SK-N-SH (cell line): ENCODE measurements around the gene EHBP1L1. TPM values are rescaled to one million over a fixed set of nuclear protein-coding genes. Genes with fewer than 3 reads are reported as not detected.

ENCODE experiments used
- CTCF ChIA-PET: fragments of 300-600, 350-600 bp; formaldehyde crosslinking; extraction: SDS; loops from one replicate; lab custom pipeline; 2021; lab: Yijun Ruan, JAX
- POLR2A ChIA-PET: fragments of 350-600 bp; sonication (Branson Sonifier 250); formaldehyde crosslinking; extraction: SDS; loops from one replicate; lab custom pipeline; 2020; ENCODE audit warnings: antibody characterized with exemption, inconsistent platforms; lab: Yijun Ruan, JAX
- DNase-seq: peaks from one replicate; pipeline ENCODE4 v3.0.0; 2012
- H2AFZ ChIP-seq: fragments of 200-600 bp; sonication (generic); 2 replicates; pipeline ENCODE4 v1.8.1; 2016; ENCODE audit warnings: antibody characterized with exemption, mild to moderate bottlenecking, low read depth
- H3F3A ChIP-seq: fragments of 200-600 bp; sonication (generic); replicated peaks from 2 replicates; pipeline ENCODE3; 2016; ENCODE audit warnings: antibody characterized with exemption, mild to moderate bottlenecking; ENCODE audit not compliant: insufficient read depth
- H3K27ac ChIP-seq, 2 experiments: fragments of 200-500 bp in 1 of 2; fragments of 200-600 bp in 1 of 2; sonication (Bioruptor generic) in 1 of 2; sonication (generic), shearing (Covaris generic) in 1 of 2; 2 replicates each; pipeline versions ENCODE4 v1.5.1 to v1.6.1; 2014 to 2016; ENCODE audit warnings: low read depth in 2 of 2, inconsistent platforms in 1 of 2, low read length in 1 of 2, mild to moderate bottlenecking in 1 of 2, mixed read lengths in 1 of 2
- H3K27me3 ChIP-seq: fragments of 200-600 bp; sonication (generic), shearing (Covaris generic); 2 replicates; pipeline ENCODE4 v1.6.1; 2016; ENCODE audit warnings: mixed run types; ENCODE audit not compliant: insufficient read depth
- H3K36me3 ChIP-seq, 2 experiments: fragments of 200-500 bp in 1 of 2; fragments of 200-600 bp in 1 of 2; sonication (Bioruptor generic) in 1 of 2; sonication (generic) in 1 of 2; replicated peaks in 1 of 2; 2 replicates each; pipeline versions ENCODE3 to v1.5.1; 2014 to 2016; ENCODE audit warnings: low read length in 1 of 2, mild to moderate bottlenecking in 1 of 2; ENCODE audit not compliant: insufficient read depth in 2 of 2, control insufficient read depth in 1 of 2
- H3K4me1 ChIP-seq, 2 experiments: fragments of 200-500 bp in 1 of 2; fragments of 200-600 bp in 1 of 2; sonication (Bioruptor generic) in 1 of 2; sonication (generic), shearing (Covaris generic) in 1 of 2; 2 replicates each; pipeline versions ENCODE4 v1.5.1 to v1.6.1; 2014 to 2016; ENCODE audit warnings: low read depth in 1 of 2, low read length in 1 of 2, mixed run types in 1 of 2; ENCODE audit not compliant: insufficient read depth in 2 of 2, control insufficient read depth in 1 of 2
- H3K4me2 ChIP-seq: fragments of 200-600 bp; sonication (generic), shearing (Covaris generic); 2 replicates; pipeline ENCODE4 v1.6.1; 2017; ENCODE audit warnings: mixed run types
- H3K4me3 ChIP-seq, 2 experiments: fragments of 200-500 bp in 1 of 2; fragments of 200-600 bp in 1 of 2; sonication (Bioruptor generic) in 1 of 2; sonication (generic), shearing (Covaris generic) in 1 of 2; 2 replicates each; pipeline versions ENCODE4 v1.5.1 to v1.8.1; 2014 to 2016; ENCODE audit warnings: low read depth in 2 of 2, inconsistent platforms in 1 of 2, low read length in 1 of 2, mild to moderate bottlenecking in 1 of 2, mixed read lengths in 1 of 2, moderate library complexity in 1 of 2
- H3K79me2 ChIP-seq: fragments of 200-600 bp; sonication (generic); 2 replicates; pipeline ENCODE4 v1.8.1; 2017; ENCODE audit warnings: mild to moderate bottlenecking; ENCODE audit not compliant: insufficient read depth
- H3K9ac ChIP-seq: fragments of 200-600 bp; sonication (generic); 2 replicates; pipeline ENCODE4 v1.6.1; 2017; ENCODE audit warnings: mixed run types
- H3K9me2 ChIP-seq: fragments of 200-600 bp; sonication (generic); 2 replicates; pipeline ENCODE4 v1.6.1; 2017; ENCODE audit warnings: mixed run types
- H3K9me3 ChIP-seq: fragments of 200-600 bp; sonication (generic); 2 replicates; pipeline ENCODE4 v1.6.1; 2017; ENCODE audit warnings: mixed run types, mild to moderate bottlenecking, moderate library complexity
- H4K20me1 ChIP-seq: fragments of 200-600 bp; sonication (generic); 2 replicates; pipeline ENCODE4 v1.6.1; 2017; ENCODE audit warnings: mild to moderate bottlenecking, mixed run types; ENCODE audit not compliant: insufficient read depth
- EP300 ChIP-seq, 2 experiments: IDR thresholded peaks; 2 replicates each; pipeline versions ENCODE4 v1.4.0 to v1.6.1; 2012; ENCODE audit warnings: borderline replicate concordance in 1 of 2, low read depth in 1 of 2, low read length in 1 of 2
- FOSL2 ChIP-seq: IDR thresholded peaks from 2 replicates; pipeline ENCODE4 v1.4.0; 2012; ENCODE audit warnings: low read depth, mild to moderate bottlenecking, moderate library complexity, borderline replicate concordance
- MXI1 ChIP-seq: IDR thresholded peaks from 2 replicates; pipeline ENCODE4 v1.6.1; 2012; ENCODE audit warnings: mild to moderate bottlenecking, low read depth, low read length, improper control_type of control experiment
- NRF1 ChIP-seq: IDR thresholded peaks from 2 replicates; pipeline ENCODE4 v1.6.1; 2012; ENCODE audit warnings: low read depth, mild to moderate bottlenecking, low read length
- POLR2AphosphoS5 ChIP-seq: IDR thresholded peaks from 2 replicates; pipeline ENCODE4 v1.6.1; 2012; ENCODE audit warnings: low read depth, low read length
- RAD21 ChIP-seq: IDR thresholded peaks from 2 replicates; pipeline ENCODE4 v1.6.1; 2012; ENCODE audit warnings: mild to moderate bottlenecking, low read length
- RCOR1 ChIP-seq: fragments of 150-350 bp; IDR thresholded peaks from 2 replicates; pipeline ENCODE4 v1.6.1; 2017; ENCODE audit warnings: antibody characterized with exemption, low read length
- RXRA ChIP-seq: IDR thresholded peaks from 2 replicates; pipeline ENCODE4 v1.4.0; 2012; ENCODE audit warnings: low read depth, mild to moderate bottlenecking, borderline replicate concordance
- TAF1 ChIP-seq: IDR thresholded peaks from 2 replicates; pipeline ENCODE4 v1.6.1; 2012; ENCODE audit warnings: low read depth, mild to moderate bottlenecking, low read length, moderate library complexity, borderline replicate concordance
- YY1 ChIP-seq: IDR thresholded peaks from 2 replicates; pipeline ENCODE4 v1.4.0; 2012; ENCODE audit warnings: low read depth, mild to moderate bottlenecking
- WGBS: methylation state at CpG from one replicate; pipeline ENCODE4 v1.1.6; 2017; ENCODE audit warnings: low lambda C conversion rate; 5-methylcytosine and 5-hydroxymethylcytosine counted together
- polyA plus RNA-seq, 3 experiments: library from polyadenylated mRNA; depleted of rRNA; stranded (reverse); fragments of >200 nt; gene quantifications; 2 replicates each; pipeline ENCODE4 v1.2.3, GENCODE V29; 2012
- TF ChIP-seq, protein P1 (sequence below): fragments of 200-600 bp; sonication (generic); IDR thresholded peaks from 2 replicates; pipeline ENCODE4 v1.6.1; 2017; ENCODE audit warnings: antibody characterized with exemption, mild to moderate bottlenecking, moderate library complexity
- TF ChIP-seq, protein P2 (sequence below): IDR thresholded peaks from 2 replicates; pipeline ENCODE4; 2012
- TF ChIP-seq, protein P3 (sequence below): fragments of 150-350 bp; IDR thresholded peaks from 2 replicates; pipeline ENCODE4 v1.6.1; 2017; ENCODE audit warnings: antibody characterized with exemption, low read length, low read depth, borderline replicate concordance
- TF ChIP-seq, protein P4 (sequence below): IDR thresholded peaks from 2 replicates; pipeline ENCODE4 v1.4.0; 2012; ENCODE audit warnings: low read depth

The EHBP1L1 gene
- polyA plus RNA-seq, 1 of the 3 experiments (the other 2 are of a cell fraction): 48.7 TPM

DNA sequence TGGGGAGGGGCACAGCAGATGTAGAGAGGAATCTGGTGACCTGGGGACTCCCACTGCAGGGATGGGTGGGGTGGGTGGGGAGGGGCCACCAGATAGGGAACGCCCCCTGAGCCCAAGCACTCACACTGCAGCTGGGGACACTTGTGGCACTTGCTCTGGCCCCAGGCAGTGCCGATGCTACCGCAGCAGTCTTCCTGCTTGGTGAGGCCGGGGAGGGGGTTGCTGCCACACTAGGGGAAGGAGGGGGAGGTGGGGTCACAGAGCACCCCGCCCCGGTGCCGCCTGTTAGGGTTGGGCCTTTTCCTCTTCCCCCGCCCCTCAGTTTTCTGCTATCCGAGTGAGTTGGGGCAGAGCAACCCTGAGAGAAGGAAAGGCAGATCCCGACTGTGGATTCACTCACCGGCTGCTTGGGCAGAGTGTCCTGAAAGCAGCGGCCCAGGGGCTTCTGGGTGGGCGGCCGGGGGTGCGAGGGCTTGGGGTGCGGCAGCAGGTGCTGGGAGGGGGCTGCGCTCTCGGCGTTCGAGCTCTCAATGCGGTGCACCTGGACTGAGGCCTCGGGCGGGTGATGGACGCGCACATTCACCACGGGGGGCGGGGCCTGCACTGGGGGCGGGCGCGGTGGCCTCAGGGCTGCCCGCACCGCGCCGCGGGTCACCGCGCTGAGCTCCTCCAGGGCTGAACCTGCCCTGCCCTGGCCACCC, 22.4 kb upstream of the EHBP1L1 start:
- CTCF ChIA-PET: interaction anchor here (2.7 to 6.4 kb wide), 5 partner anchors 7 to 24 kb away, joined by 13 to 88 read pairs (median 18); partner anchors contain the start of genes FAM89B and ZNRD2
- H3K4me2 ChIP-seq: no peak overlapping the region
- H3K4me3 ChIP-seq: no peak overlapping the region
- WGBS: 90% methylated on average over 12 of the region's 37 CpGs
- peaks cover 29 to 39% of the 10 kb centered on the region in 2 experiments for H3K36me3 ChIP-seq
- no peaks in the 10 kb centered on the region for H3K9me2 ChIP-seq
- H2AFZ ChIP-seq: no peak overlapping the region
- peaks cover 7% of the 10 kb centered on the region for H3F3A ChIP-seq
- H4K20me1 ChIP-seq: peaks cover 21% of the 10 kb centered on the region
- no peak overlapping the region for H3K27ac ChIP-seq
- peaks cover 16 to 34% of the 10 kb centered on the region in 2 experiments; a peak in 3 of 4 replicates for H3K4me1 ChIP-seq
- H3K9me3 ChIP-seq: no peaks in the 10 kb centered on the region
- no peak overlapping the region for H3K9ac ChIP-seq
- TF ChIP-seq, protein P1, sequence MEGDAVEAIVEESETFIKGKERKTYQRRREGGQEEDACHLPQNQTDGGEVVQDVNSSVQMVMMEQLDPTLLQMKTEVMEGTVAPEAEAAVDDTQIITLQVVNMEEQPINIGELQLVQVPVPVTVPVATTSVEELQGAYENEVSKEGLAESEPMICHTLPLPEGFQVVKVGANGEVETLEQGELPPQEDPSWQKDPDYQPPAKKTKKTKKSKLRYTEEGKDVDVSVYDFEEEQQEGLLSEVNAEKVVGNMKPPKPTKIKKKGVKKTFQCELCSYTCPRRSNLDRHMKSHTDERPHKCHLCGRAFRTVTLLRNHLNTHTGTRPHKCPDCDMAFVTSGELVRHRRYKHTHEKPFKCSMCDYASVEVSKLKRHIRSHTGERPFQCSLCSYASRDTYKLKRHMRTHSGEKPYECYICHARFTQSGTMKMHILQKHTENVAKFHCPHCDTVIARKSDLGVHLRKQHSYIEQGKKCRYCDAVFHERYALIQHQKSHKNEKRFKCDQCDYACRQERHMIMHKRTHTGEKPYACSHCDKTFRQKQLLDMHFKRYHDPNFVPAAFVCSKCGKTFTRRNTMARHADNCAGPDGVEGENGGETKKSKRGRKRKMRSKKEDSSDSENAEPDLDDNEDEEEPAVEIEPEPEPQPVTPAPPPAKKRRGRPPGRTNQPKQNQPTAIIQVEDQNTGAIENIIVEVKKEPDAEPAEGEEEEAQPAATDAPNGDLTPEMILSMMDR: no peak
- no peak for TF ChIP-seq RXRA
- no peak for TF ChIP-seq EP300 (IDR thresholded peaks at IDR 0.05; ENCODE audit: borderline replicate concordance in 1 of 2, low read depth in 1 of 2, low read length in 1 of 2)
- TF ChIP-seq, protein P2, sequence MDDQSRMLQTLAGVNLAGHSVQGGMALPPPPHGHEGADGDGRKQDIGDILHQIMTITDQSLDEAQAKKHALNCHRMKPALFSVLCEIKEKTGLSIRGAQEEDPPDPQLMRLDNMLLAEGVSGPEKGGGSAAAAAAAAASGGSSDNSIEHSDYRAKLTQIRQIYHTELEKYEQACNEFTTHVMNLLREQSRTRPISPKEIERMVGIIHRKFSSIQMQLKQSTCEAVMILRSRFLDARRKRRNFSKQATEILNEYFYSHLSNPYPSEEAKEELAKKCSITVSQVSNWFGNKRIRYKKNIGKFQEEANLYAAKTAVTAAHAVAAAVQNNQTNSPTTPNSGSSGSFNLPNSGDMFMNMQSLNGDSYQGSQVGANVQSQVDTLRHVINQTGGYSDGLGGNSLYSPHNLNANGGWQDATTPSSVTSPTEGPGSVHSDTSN: no peak
- no peak for TF ChIP-seq POLR2AphosphoS5
- TF ChIP-seq, protein P3, sequence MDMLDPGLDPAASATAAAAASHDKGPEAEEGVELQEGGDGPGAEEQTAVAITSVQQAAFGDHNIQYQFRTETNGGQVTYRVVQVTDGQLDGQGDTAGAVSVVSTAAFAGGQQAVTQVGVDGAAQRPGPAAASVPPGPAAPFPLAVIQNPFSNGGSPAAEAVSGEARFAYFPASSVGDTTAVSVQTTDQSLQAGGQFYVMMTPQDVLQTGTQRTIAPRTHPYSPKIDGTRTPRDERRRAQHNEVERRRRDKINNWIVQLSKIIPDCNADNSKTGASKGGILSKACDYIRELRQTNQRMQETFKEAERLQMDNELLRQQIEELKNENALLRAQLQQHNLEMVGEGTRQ: no peak
- TF ChIP-seq FOSL2: no peak
- no peak for TF ChIP-seq TAF1
- TF ChIP-seq RCOR1: no peak
- no peak for TF ChIP-seq YY1
- no peak for TF ChIP-seq NRF1
- TF ChIP-seq RAD21: no peak
- TF ChIP-seq MXI1: no peak
- TF ChIP-seq, protein P4, sequence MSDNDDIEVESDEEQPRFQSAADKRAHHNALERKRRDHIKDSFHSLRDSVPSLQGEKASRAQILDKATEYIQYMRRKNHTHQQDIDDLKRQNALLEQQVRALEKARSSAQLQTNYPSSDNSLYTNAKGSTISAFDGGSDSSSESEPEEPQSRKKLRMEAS: no peak
- H3K79me2 ChIP-seq: peaks cover 55% of the 10 kb centered on the region
- DNase-seq: no peak
- H3K27me3 ChIP-seq: no peaks in the 10 kb centered on the region
- POLR2A ChIA-PET: no interaction called here
